HG02970 (cell line): ENCODE measurements around the gene NFX1.

Experiments used
- ATAC-seq: cut with Tn5 transposase; IDR thresholded peaks from one replicate; pipeline ENCODE4 v1.9.1; 2021; ENCODE audit warnings: mild to moderate bottlenecking, moderate library complexity, moderate number of reproducible peaks; ENCODE audit not compliant: unreplicated experiment, low FRiP score

The NFX1 gene

GRCh38 chr9:33414889-33415500, 124.7 kb downstream of the NFX1 start:
- ATAC-seq, result no peak

GRCh38 chr9:33415501-33416038, 125.3 kb downstream of the NFX1 start:
- no peak for ATAC-seq

- no peak for ATAC-seq
These were observed 126.7 kb downstream of the NFX1 start for GRCh38 chr9:33416996-33417395.

GRCh38 chr9:33418090-33418489, 127.8 kb downstream of the NFX1 start:
- no peak for ATAC-seq

GRCh38 chr9:33419708-33420303, 129.5 kb downstream of the NFX1 start:
- ATAC-seq, result no peak
